AG04449 (cell line): ENCODE results near the gene COL4A4.

Experiments
- CTCF ChIA-PET: fragments of 350-600 bp; formaldehyde crosslinking; extraction: SDS; loops from one replicate; lab custom pipeline; 2021; ENCODE audit warnings: antibody characterized with exemption; lab: Yijun Ruan, JAX
- POLR2A ChIA-PET: fragments of 400-600, 350-600 bp; formaldehyde crosslinking; extraction: SDS; loops from one replicate; lab custom pipeline; 2020; ENCODE audit warnings: antibody characterized with exemption, inconsistent platforms; lab: Yijun Ruan, JAX
- DNase-seq: peaks from one replicate; pipeline ENCODE4 v3.0.0-alpha.2; 2010; ENCODE audit warnings: low read depth, low spot score
- H3K4me3 ChIP-seq: 2 replicates; pipeline ENCODE4 v1.5.1; 2011; ENCODE audit warnings: low read depth, mild to moderate bottlenecking, control low read depth, low read length
- TF ChIP-seq, protein P1 (sequence below): IDR thresholded peaks from one replicate; pipeline ENCODE4 v1.5.1; 2011; ENCODE audit warnings: mild to moderate bottlenecking, moderate library complexity, low read length, control low read depth, inconsistent platforms; ENCODE audit not compliant: insufficient read depth; ENCODE audit errors: missing control alignments

The COL4A4 gene

DNA sequence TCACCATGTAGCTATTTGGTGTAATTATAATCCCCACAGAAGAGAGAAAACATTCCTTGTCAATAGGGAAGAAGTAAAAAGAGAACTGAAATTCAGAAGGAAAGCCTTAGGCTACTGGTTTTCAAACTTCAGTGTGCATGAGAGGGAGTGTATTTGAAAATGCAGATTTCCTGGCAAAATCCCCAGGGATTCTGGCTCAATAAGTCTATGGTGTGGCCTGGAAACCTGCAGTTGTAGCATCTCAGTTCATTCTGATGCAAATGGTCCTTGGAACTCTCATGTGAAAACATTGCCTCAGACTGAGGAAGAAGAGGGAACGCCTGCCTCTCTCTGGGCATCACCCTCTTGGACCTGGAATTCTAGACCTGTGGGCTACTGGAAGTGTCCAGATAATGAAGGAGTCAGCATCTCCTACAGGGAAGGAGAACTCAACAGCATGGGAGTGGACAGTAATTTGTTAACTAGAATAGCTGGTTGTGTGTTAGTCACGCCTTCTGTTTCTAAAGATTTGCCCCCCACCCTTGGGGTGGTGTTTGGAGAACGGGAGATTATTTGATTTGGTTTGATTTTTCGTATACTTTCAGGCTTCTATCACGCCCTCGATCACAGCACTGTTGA lies 21.7 kb upstream of the COL4A4 start:
- no peak for DNase-seq
- TF ChIP-seq, protein P1, sequence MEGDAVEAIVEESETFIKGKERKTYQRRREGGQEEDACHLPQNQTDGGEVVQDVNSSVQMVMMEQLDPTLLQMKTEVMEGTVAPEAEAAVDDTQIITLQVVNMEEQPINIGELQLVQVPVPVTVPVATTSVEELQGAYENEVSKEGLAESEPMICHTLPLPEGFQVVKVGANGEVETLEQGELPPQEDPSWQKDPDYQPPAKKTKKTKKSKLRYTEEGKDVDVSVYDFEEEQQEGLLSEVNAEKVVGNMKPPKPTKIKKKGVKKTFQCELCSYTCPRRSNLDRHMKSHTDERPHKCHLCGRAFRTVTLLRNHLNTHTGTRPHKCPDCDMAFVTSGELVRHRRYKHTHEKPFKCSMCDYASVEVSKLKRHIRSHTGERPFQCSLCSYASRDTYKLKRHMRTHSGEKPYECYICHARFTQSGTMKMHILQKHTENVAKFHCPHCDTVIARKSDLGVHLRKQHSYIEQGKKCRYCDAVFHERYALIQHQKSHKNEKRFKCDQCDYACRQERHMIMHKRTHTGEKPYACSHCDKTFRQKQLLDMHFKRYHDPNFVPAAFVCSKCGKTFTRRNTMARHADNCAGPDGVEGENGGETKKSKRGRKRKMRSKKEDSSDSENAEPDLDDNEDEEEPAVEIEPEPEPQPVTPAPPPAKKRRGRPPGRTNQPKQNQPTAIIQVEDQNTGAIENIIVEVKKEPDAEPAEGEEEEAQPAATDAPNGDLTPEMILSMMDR, result no peak
- CTCF ChIA-PET, result interaction anchor here (1.4 kb wide), 1 partner anchor 53 kb away, joined by 3 read pairs; no protein-coding TSS in a partner anchor
- POLR2A ChIA-PET, result no interaction called here
- H3K4me3 ChIP-seq, result no peak overlapping the region

DNA sequence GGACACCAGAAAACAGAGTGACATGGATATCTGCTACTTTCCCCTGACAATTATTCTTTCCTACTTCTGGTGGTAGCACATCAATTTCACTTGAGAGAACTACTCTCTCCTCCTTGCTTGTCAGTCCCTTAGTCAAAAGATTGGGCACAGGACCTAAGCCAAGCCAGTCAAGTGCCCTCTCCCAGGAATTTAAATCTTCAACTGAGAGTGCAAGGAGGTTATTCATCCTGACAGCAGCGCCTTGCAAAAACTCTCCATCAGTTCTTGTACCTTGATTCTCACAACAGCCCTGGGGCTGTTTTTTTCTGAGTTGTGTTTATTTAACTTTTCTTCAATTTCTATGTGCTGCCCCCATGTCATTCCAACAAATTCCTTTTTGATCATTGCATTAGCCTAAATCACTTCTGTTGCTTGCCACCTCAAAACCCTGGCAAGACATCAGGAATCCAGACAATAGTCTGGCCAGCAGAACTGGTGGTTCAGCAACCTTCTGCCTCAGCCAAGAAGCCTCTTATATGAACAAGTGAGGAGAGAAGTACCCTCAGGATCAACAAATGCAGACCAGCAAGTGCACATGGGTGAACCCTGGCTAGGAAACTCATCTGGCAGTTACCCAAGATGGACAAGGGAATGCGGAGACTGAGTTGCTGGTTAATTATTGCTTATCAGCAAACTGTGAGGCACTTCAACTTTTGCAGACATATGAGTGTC lies 19.8 kb upstream of the COL4A4 start:
- ChIA-PET CTCF (no interaction called here), POLR2A (no interaction called here)
- H3K4me3 ChIP-seq, result no peak overlapping the region
- DNase-seq, result no peak
- TF ChIP-seq, protein P1, result no peak

DNA sequence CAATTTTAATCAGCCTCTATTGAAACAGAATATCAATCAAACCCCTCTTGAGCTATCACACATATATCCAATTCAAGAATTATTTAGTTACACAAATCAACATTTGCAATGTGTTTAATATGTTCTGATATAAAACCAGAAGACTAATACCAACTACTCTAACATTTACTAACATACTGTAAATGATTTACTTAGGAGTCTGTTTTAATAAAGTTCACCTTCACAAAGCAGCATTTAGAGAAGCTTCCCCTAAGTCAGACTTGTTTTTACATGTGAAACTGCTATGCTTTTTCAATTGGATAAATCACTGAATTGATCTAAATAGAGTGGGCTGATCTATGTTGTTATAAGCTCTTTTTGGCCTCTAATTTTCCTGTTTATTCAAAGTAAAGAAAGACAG lies 18.8 kb upstream of the COL4A4 start:
- ChIA-PET POLR2A (no interaction called here), CTCF (interaction anchor here (1.2 kb wide), 1 partner anchor 56 kb away, joined by 3 read pairs; no protein-coding TSS in a partner anchor)
- no peak for DNase-seq
- no peak overlapping the region for H3K4me3 ChIP-seq
- TF ChIP-seq, protein P1, result no peak

DNA sequence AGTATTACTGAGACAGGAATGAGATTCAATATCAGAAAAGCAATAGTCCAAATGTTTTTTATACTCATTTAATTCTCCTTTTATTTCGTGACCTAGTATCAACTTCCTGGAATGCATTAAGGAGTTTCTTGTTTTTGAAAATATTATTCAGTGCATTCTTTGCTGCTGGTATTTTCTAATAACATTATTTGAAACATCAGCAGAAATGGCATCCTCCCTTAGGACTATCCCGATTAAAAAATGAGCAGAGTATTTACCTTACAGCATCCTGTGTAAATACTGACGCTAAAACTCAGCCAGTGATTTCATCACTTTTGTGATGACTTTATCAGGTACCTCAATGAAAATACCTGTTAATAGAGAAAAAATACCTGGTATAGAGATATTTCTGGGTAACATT lies 16.8 kb upstream of the COL4A4 start:
- H3K4me3 ChIP-seq, result no peak overlapping the region
- ChIA-PET CTCF (no interaction called here), POLR2A (no interaction called here)
- DNase-seq, result no peak
- TF ChIP-seq, protein P1, result no peak

DNA sequence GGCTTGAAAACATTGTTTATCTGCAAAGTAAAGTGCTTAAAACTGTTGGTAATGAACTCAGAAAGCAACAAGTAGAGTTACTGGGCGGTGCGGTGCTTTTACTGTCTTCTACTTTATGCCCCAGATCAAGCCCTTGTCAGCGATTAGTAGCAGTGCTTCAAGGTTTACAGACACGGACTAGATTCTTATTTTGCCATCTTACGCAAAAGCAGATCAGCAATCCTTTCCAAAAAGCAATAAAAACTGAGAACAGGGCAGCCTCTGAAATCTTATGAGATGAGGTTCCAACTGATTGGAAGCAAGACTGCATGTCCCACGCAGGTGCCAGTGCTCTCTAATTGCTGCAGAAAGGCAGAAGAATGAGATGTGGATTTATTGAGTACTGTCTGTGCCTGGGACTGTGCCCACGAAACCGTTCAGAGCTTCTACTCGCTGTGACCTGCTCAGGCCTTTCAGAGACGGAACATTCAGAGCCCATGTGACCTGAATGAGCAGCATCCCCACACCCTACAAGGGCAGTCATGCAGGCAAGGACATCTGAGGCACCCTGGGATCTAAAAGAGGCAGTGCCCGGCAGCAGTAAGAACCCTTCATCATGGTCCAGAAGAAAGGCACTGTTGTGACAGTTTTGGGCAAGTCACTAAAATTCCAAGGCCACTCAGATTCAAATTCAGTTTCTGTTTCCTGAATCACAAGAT lies 16.1 kb upstream of the COL4A4 start:
- H3K4me3 ChIP-seq, result no peak overlapping the region
- TF ChIP-seq, protein P1, result no peak
- DNase-seq, result no peak
- ChIA-PET CTCF (no interaction called here), POLR2A (no interaction called here)
